ENCODE results near the gene NFYA.

NFYA gene
- 39.9 to 65.1 (median 54.4) reads per million in 4 experiments for total RNA-seq

DNA sequence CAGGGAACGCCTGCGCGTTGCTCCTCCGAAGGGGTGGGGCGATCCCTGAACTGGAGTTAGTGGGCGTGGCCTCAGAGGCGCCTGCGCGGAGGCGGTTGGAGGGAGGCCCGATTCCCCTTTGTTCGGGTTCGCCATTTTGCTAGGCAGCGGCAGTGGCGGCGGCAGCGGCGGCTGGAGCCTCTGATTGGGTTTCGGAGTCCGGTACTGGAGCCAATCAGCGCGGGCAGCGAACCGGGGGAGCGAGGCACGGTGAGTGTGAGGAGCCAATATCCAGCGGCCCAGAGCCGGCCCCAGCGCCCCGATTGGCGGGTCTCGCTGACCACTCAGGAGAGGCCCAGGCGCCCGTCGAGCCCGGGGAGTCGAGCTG lies at the start of gene NFYA:
TSS of gene NFYA (plus strand) at position 139 of the 367 bp plus-strand sequence. CDS start 6,116 bp downstream, outside the sequence.
- peak; percentile 100 for DNase-seq

DNA sequence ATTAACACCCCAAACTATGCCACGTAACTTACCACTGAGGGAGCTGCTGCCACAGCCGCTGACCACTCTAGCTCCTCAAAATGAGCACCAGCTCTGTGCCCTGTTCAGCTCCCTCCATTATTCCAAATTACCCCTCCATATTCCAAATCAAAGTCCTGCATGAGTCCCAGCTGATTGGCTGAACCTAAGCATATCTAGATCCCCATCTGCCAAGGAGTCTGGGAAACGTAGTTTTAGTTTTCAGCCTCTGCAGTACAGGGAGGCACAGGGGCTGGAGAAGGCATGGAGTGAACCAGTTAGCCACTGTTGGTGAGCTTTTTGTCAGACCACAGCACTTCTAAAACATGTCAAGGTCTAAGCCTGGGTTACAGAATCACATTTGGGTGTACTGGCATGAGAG lies 49.7 kb upstream of the NFYA start:
- no peak for DNase-seq

DNA sequence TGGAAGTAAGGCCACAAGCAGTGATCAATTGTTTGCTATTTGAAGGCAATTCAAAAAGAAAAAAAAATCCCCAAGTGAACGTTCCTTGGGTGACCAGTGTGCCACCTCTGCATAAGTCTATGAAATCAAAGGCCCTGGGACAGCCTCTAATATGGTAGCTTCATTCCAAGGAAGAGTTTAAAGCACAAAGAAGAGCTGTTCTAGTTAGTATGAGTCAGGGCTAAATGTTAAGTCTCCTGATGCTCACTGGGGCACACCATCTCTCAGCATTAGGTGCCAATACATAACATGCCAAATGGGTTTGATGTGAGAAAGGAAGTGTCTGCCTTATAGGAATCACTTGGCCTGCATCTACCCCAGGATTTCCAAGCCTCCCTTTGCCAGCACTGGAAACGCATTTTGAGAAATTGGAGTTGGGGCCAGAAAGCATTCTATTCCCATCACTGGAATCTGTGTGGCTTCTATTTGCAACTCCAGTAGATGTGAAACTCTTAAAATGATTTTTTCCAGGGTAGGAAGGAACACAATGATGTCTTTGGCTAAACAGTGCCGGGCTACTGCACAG lies 46.7 kb upstream of the NFYA start:
- DNase-seq = no peak

DNA sequence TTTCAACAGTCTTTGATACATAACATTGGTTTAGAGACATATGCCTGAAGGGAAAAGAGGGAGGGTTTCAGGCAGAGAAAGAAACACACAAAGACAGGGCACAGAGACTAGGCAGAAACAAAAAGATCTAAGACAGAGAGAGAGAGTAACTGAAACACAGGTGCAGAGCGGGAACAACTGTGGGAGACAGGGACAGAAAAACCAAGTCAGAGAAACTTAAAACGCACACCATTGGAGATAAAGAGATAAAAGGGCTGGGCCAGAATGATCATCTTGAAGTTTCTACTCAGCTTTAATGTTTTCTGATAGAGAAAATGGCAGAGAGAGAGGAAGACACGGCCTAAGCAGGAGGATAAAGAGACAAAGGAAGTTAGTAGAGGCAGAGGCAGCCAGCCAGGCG lies 45.5 kb upstream of the NFYA start:
- no peak for DNase-seq

DNA sequence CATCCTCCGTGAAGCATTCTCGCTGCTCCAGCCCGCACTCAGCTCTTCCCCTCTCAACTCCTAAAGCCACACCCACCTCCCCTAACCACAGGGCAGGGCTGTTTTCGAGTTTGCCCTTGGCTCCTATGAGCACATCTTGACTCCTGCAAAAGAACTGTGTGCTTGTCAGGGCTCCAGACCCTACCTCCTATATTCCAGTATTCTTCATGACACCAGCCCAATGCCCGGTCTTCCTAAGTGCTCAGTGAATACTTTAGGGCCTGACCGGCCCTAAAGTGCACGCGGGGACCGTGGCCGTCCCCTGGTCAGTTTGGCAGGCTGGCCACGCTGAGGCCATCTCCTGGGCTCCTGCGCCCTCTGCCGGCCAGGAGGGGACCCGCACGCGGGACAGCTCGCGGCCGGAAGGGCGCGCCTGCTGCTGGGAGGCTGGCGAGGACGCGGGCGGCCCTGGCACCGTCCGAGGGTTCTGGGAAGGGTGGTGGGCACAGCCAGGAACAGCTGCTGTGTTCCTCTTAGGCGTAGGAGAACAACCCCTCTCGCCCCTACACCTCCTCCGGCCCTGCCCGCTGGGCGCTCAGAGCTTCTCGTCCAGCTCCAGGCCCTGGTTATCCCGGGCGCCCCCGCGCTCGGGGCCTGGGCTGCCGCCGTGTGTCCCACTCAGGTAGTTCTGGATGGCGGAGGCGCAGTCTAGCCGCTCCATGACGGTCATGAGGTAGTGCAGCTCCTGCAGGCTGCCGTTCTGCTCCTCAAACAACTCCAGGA lies 44.8 kb upstream of the NFYA start:
- peak; percentile 56 for DNase-seq

DNA sequence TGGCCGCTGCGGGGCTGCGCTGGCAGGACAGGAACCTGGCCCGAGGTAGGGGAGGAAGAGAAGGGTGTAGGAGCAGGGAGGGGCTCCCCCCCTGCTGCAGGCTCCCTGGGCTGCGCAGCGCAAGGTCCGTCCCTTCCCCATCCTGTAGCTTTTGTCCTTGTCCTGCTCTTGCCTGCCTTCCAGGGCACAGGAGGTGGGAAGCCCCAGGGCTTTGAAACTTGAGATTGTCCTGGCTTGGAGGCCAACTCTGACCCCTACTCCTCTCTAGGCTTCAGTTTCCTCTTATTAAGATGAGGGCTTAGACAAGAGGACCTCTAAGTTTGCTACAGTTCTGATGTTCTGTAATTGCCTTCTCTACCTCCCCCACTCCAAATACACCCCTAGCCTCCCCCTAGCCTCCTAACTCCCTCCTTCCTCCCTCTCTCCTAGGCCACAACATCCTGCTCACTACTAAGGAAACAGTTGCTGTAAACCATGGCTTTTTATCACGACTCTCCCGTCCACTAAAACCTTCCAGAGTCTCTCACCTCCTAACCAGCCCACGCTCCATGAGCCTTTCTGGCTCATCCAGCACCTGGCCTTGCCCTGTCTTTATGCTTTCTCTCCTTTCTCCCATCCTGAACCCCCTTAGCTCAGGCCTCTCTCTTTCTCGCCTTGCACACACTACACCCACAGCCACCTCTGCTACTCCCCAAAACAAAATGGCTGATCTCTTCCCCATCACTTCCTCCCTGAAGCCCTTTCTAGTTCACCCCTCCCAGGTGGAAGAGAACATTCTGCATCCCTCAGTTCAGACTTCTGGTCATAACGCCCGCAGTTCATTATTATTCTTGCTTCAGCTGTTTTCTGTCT lies 44.0 kb upstream of the NFYA start:
- DNase-seq = no peak

DNA sequence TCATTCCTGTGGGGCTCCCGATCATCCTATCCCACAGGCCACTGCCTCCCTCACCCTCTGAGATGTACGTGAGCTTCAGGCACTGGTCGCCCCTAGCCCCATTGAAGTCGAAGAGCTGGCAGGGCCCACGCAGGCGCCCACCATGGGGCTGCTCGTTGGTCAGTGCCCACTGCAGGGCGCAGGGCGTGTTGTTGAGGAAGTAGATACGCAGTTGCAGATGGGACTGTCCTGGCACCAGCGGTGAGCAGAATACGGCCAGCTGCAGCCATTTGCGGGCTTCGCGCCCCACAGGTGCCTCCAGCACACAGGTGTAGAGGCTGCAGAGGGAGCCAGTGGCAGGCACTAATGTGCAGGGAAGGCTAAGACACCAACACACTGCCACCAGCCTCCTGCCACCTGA lies 39.9 kb upstream of the NFYA start:
- DNase-seq = no peak

DNA sequence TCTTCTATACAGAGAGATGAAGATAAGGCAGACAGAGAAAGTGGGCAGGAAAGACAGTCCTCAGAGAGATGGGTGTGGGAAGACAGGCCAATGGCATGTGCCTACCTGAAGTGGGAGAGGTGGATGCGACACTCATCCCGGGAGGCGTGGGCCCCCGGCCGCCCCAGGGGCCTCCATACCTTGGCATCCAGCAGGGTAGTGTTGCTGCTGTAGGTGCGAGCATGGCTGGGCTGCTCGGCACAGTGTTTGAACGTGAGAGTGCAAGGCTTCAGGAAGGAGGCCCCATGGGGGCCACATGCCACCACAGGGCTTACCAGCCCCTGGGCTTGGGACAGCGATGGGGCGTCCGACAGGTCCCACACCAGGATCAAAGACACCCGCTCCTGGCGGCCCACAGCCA lies 39.0 kb upstream of the NFYA start:
- DNase-seq = no peak

DNA sequence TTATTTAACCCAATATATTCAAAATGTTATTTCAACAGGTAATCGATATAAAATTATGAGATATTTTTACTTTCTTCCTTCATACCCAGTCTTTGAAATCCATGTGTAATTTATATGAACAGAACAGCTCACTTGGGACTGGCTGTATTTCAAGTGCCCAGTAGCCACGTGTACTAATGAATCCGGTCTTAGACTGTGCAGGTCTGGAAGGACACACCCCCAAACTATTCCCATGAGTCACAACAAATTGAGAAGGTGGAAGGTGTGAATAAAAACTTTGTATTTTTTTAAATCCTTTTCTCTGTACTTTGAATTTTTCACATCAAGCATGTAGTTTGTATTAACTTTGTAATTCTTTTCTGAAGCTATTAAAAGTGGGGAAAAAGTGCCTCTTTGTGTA lies 36.6 kb upstream of the NFYA start:
- no peak for DNase-seq

DNA sequence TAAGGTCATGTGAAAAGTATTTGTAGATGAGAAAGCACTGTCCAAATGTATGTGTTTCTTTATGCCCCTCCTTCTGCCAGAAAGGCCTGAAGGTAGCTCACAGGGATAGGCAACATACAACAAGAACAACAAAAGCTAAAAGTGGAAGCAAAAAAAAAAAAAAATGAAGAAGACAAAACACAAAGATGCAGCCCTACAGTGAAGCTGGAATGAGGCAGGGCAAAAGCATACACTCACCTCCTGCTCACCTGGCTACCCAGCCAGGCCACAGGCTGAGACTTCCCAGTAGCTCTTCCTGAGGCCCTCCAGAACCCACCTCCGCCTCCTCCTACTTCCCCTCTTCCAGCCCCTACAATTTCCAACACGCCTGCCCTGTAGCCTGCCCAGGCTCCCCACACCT lies 36.2 kb upstream of the NFYA start:
- DNase-seq = no peak

DNA sequence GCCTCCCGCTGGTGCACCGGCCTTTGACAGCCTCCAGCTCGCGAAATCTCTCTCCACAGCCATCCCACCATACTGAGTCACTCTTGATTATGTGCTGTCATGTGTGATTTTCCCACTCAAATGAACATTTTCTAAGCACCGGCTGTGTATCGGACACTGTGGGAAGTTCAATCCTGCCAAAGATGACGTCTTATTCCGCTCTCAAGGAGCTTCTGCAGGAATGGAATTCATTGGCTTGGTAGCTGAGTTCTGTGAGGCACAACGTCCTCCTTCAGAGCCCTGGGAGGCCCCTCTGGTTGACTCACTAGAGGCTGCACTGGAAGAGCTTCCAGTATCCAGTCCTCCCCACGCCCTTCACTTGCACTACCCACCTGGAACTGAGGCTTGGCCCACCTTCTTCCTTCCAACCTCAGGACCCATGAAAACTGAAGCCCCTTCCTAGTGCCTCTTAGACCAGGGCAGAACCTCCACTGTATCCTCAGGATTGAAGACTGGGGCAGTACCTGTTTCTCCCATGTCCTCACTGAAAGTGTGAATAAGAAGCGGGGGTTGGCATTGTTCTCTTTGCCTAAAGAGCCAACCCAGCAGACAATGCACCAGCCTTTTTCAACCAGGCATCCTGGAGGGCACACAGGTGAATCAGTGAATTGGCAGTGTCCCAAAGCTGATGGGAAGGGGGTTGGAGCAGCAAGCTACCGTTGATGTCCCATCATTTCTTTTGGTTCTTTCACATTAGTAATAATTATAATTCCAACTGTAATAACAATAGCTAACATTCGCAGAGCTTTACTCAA lies 35.5 kb upstream of the NFYA start:
- DNase-seq = no peak

DNA sequence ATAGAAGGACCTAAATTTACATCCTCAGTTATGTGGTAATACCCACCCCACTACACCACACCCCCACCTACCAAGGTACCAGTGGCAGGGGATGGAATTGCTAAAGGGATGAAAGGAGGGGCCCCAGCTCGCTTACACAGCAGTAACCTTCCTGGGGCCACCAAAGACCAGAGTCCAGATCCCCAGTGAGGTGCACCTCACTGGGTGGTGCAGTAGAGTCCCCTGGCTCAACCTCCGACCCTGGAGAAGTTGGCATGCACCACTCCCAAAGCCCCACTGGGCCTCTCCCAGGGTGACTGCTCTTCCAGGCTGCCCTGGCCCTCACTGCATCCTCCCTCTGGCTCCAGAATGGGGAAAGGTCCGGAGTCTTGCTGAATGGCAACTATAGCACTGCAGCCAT lies 34.6 kb upstream of the NFYA start:
- DNase-seq = no peak

DNA sequence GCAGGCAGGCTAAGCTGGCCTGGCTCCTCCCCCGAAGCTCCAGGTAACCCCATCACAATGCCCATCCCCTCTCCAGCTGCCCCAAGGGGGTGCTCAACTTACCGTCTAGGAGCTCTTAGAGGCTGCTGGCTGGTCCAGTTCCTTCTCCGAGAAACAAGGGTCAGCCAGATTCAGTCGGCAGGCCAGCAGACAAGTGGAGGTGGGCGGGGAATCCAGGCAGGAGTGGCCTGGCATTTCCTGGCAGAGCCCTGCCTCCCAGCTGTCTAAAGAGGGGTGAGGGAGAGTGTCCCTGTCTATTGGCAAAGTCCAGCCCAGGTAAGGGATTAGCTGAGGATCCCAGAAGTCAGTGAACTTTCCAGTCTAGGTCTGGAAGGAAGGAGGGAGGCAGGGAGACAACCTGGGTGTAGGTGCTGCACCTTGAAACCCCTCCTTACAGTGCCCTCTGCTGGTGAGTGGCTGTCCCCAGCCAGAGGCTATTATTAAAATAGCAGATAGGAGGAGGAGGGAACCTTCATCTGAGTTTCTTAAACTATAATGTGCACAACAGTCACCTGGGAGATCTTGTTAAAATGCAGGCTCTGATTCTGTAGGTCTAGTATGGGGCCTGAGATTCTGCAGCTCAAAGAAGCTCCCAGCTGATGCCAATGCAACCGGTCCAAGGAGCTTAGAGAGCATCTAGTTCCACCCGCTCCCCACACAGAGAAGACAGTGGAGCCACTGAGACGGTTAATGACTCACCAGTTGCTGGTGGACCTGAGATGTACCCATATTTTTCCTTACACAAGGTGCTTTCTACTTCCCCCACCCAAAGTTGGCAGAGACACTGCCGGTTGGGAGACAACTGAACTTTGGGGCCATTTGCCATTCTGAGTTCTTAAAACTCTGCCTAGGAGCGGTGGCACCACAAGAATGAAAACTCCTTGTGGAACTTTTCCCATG lies 33.4 kb upstream of the NFYA start, which contains the start of gene UNC5CL:
TSS of gene UNC5CL (minus strand) at position 162 of the 939 bp plus-strand sequence. CDS start 4,147 bp downstream, outside the sequence.
- DNase-seq = peak; percentile 20

DNA sequence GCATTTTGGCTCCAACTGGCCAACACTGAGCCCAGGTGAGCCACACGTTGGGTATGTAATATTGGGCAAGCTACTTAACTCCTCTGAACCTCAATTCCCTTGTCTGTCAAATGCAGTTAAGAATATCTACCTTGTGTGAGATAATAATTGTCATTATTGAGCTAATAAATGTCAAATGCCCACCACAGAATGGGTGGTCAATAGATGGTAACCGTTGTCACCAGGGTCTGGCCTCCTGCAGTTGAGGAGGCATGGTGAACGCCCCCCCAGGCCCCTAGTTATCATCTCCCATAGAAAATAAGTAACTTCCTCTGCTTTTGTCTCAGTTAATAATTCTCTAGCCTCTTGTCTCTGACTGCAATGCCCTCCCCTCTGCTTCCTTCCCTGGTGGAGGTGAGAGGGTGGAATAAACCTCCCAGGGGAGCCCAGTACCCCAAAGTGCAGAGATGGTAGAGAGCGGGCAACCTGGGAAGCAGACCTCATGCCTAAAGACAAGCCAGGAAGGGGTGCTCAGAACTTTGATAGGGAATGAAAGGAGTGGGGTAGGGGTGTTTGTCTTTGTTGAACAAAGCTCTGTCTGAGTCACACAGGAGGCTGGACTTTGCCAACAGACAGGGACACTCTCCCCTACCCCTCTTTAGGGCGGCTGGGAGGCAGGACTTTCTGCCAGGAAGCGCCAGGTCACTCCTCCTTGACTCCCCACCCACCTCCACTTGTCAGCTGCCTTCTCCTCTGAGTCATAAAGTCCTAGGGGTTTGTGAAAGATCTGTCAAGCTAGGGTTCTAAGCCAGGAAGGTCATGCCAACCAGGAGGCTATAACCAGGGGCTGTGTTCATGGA lies 32.5 kb upstream of the NFYA start:
- DNase-seq = no peak

DNA sequence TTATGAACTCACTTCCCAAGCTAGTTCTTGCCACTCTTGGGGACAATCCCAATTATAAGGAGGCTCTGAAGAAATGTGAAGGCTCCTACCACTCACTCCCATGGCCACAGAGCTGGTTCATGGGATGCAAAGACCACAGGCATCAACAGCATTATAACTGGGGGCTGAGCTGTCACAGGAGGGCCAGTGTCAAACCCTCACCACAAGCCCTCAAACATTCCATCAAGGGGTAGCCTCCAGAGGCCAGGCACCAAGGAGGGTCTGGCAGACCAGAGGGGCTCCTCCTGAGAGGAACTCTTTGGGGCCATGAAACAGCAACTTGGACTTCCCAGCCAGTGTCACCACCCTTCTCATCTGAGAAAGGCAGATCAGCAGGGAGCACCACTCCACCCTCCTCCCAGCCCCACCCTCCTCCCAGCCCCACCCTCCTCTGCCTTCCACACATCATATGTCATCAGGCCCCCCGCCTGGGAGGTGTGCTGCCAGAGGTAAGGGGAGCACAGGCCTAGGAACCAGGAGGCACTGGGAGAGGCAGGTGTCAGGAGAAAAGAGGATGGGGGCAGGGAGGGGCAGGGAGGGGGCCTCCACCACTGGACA lies 31.7 kb upstream of the NFYA start:
- DNase-seq = no peak

DNA sequence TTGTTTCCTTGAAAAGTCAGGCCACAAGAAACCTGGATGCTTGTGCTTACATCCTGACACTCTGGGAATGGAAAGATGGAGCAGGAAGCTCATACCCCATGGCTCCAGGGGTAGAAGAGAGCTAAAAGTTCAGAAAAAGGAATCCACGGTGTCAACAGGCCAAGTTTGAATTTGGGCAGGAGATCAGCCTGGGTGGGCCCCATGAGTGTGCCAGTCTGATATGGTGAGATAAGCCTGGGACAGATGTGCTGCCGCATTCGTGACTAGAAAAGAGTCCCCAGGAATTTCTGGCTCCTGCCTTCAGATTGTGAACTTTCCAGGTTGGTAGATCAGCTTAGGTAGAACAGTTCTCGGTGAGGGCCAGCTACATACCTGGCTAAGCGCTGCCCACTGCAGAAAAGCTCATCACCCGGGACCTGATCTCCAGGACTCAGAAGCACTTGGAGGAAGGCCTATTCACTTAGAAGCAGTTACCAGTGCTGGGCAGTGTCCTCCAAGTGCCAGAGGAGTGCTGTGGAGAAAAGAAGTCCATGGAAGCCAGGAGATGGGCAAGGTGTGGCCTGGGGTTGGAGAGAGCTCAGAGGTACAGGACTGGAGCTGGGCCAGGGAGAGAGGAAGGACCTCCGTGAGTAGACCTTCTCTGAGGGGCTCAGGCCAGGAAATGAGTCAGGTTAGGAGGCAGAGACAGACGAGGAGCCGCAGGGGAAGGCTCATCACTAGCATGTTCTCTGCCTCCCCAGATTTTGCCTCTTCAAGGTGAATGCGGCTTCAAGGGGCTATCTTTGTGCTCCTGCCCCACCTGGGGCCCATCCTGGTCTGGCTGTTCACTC lies 30.3 kb upstream of the NFYA start, which contains the start of gene TSPO2:
TSS of gene TSPO2 (plus strand) at position 242 of the 830 bp plus-strand sequence. CDS start at position 761, 519 bp downstream.
- no peak for DNase-seq

DNA sequence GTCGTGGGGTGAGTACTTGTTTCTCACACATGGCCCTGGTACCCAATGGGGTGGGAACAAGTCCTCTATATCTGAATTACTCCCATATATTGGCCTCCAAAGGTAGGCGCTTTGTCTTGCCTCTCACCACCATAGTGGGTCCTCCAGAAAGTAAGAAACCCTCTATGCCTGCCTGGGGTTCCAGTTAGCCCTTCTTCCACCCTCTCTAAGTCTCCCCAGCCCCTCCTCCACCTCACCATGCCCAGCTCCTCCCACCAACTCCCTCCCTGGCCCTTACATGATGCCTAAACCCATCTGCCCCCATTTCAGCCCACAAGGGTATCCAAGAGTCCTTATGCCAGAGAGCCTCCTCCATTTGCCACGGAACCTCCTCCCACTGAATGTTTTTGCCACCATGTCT lies 29.6 kb upstream of the NFYA start:
- no peak for DNase-seq

DNA sequence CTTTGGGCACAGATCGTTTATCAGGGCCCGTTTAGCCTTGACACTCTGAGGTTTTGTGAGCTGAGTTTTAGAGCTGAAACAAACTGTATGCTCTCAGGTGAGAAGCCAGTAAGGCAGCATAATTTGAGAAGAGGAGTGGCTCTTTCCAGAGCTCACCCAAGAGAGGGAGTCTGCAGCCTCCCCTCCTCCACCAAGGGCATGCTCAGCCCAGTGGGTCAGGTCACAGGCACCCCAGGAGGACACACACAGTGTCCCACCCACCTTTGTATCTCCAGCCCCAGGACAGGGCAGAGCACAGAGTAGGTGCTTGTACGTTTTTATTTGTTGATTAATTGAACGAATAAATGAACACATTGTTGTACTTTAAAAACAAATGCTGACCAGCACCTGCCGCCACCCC lies 27.1 kb upstream of the NFYA start:
- no peak for DNase-seq

DNA sequence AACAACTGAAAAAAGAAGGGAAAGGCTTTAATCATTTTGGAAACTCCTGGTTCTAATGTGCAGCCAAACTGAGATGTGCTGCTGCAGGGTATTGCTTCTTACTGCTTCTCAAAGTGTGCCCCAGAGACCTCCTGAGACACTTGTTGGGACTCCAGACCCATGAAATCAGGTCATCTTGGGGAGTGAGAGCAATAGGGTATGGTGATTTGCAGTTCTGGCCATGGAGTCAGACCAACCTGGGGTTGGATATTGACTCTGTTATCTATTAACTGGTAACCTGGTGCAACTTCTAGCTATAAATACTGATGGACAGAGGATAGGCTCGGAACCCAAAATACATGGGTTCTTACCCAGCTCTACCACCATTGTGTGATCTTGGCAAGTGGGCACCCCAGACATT lies 26.7 kb upstream of the NFYA start:
- DNase-seq = no peak
